Muscle of leg (tissue), 11 donors: ENCODE data around the gene SLIT3. TPM values are rescaled to one million over a fixed set of nuclear protein-coding genes. Genes with fewer than 3 reads are reported as not detected.

Experiments used
- DNase-seq: peaks from one replicate; pipeline ENCODE4 v3.0.0; 2013
- H3K27ac ChIP-seq: one replicate; pipeline ENCODE4 v1.5.1; 2013; ENCODE audit warnings: mild to moderate bottlenecking, low read length, control low read depth
- H3K27me3 ChIP-seq: one replicate; pipeline ENCODE4 v1.6.1; 2013; ENCODE audit warnings: low read length; ENCODE audit not compliant: control insufficient read depth, insufficient read depth
- H3K36me3 ChIP-seq: one replicate; pipeline ENCODE4 v1.6.1; 2013; ENCODE audit warnings: low read length; ENCODE audit not compliant: control insufficient read depth, insufficient read depth
- H3K4me1 ChIP-seq: one replicate; pipeline ENCODE4 v1.6.1; 2013; ENCODE audit warnings: low read length; ENCODE audit not compliant: control insufficient read depth, insufficient read depth
- H3K4me3 ChIP-seq: one replicate; pipeline ENCODE4 v1.5.1; 2013; ENCODE audit warnings: low read length, control low read depth
- H3K9me3 ChIP-seq: replicated peaks from 2 replicates; pipeline ENCODE4 v1.6.1; 2013; ENCODE audit warnings: low read depth, low read length; ENCODE audit not compliant: control insufficient read depth
- WGBS: methylation state at CpG from one replicate; pipeline ENCODE4 v1.1.5; 2013; ENCODE audit warnings: missing lambda C conversion rate; ENCODE audit not compliant: insufficient coverage; 5-methylcytosine and 5-hydroxymethylcytosine counted together
- polyA plus RNA-seq, 8 donors: library from polyadenylated mRNA; unstranded; fragments of 120-200 nt; gene quantifications; one replicate each; pipeline versions ENCODE4 v1.2.1 to v1.2.3, GENCODE V29; 2013; ENCODE audit warnings: inconsistent platforms in 1 of 8, low replicate concordance in 1 of 8; ENCODE audit not compliant: insufficient read length in 8 of 8, insufficient read depth in 1 of 8
- total RNA-seq: library from RNA; stranded (reverse); fragments of 120-200 nt; gene quantifications from one replicate; pipeline ENCODE4 v1.2.4, GENCODE V29; 2013

The SLIT3 gene
- total and polyA plus RNA-seq, 9 donors, result 5.2 to 36.4 (median 12.2) TPM

GRCh38 chr5:168829922-168830417, 471.0 kb downstream of the SLIT3 start:
- Histone ChIP-seq H3K27me3 (no peaks in the 10 kb centered on the region), H3K27ac (no peak overlapping the region), H3K4me3 (no peak overlapping the region), H3K9me3 (no peaks in the 10 kb centered on the region), H3K4me1 (no peaks in the 10 kb centered on the region), H3K36me3 (no peaks in the 10 kb centered on the region)
- WGBS, result 63% methylated on average over 3 of the region's 4 CpGs
- DNase-seq, result no peak

- WGBS, result 80% methylated on average over 4 of the region's 5 CpGs
- H3K27me3 ChIP-seq, result no peaks in the 10 kb centered on the region
- H3K27ac ChIP-seq, result no peak overlapping the region
- no peaks in the 10 kb centered on the region for H3K4me1 ChIP-seq
- DNase-seq, result no peak
- no peaks in the 10 kb centered on the region for H3K36me3 ChIP-seq
- H3K4me3 ChIP-seq, result no peak overlapping the region
- H3K9me3 ChIP-seq, result no peaks in the 10 kb centered on the region
Observed at GRCh38 chr5:168829044-168829443, 471.9 kb downstream of the SLIT3 start.

DNA sequence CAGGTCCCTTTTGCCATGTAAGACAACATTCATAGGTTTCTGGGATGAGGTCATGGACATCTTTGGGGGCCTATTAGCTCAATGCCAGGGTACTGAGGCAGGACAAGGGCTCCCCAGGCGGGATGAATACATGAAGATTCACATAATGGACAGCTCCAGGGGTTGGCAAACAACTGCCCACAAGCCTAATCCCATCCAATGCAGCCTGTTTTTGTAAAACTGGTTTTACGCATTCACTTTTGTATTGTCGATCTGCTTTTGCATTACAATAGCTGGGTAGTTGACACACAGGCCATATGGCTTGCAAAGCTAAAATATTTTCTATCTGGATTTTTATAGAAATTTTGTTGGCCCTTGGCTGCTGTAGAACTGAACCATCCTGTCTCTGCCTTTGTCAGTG, 473.3 kb downstream of the SLIT3 start:
- H3K36me3 ChIP-seq, result no peaks in the 10 kb centered on the region
- H3K27ac ChIP-seq, result no peak overlapping the region
- 83% methylated on average over 1 of the region's 3 CpGs for WGBS
- DNase-seq, result no peak
- H3K4me1 ChIP-seq, result no peaks in the 10 kb centered on the region
- H3K27me3 ChIP-seq, result no peaks in the 10 kb centered on the region
- no peak overlapping the region for H3K4me3 ChIP-seq
- H3K9me3 ChIP-seq, result no peaks in the 10 kb centered on the region

DNA sequence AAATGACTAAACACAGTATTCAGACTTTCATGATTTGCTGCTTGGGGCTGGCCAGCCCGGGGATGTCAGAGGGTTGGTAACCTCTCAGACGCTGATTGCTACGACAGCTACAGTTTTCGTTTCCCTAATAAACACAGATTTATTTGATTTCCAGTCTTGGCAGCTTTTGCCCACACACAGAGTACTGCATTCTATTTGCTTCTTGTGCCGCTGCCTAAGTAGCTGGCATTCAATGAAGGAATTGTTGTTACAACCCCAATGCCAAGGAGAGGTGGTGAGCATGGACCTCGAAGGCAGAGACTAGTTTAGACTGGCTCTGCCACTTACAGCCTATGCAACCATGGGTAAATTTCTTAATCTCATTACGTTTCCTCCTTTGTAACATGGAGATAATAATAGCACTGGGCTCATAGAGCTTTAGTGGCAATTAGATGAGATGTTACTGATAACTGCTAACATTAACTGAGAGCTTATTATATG, 474.7 kb downstream of the SLIT3 start:
- Histone ChIP-seq H3K27me3 (no peaks in the 10 kb centered on the region), H3K9me3 (no peaks in the 10 kb centered on the region), H3K36me3 (no peaks in the 10 kb centered on the region), H3K4me3 (no peak overlapping the region), H3K4me1 (no peaks in the 10 kb centered on the region), H3K27ac (no peak overlapping the region)
- no peak for DNase-seq
- WGBS, result 76% methylated on average over 4 of the region's 7 CpGs

DNA sequence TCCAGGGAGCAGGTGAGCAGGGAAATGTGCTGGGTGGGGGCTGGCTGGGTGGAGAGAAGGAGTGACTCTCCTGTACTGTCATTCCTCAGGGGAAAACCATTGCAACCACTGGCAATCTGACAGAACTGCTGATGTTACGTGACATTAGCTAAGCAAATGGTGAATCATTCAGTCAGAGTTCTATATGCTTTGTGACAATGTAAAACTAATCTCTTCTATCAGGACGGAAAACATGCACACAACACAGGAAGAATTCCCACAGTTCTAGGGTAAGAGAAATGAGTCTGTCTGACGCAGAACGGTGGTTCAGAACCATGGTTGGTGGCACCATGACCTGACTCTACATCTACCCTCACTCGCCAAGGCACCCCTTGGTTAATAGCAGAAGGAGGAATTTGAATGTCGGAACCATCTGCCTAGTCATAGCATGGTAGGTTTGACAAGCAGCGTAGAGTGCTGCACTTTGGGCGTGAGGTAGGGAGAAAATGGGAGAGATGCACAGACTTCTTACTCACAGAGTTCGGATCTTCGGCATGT, 478.1 kb downstream of the SLIT3 start:
- no peak for DNase-seq
- H3K27ac ChIP-seq, result no peak overlapping the region
- no peaks in the 10 kb centered on the region for H3K9me3 ChIP-seq
- no peaks in the 10 kb centered on the region for H3K36me3 ChIP-seq
- no peak overlapping the region for H3K4me3 ChIP-seq
- H3K4me1 ChIP-seq, result no peaks in the 10 kb centered on the region
- H3K27me3 ChIP-seq, result peaks cover 2% of the 10 kb centered on the region
- WGBS, result 93% methylated on average over 4 of the region's 10 CpGs

DNA sequence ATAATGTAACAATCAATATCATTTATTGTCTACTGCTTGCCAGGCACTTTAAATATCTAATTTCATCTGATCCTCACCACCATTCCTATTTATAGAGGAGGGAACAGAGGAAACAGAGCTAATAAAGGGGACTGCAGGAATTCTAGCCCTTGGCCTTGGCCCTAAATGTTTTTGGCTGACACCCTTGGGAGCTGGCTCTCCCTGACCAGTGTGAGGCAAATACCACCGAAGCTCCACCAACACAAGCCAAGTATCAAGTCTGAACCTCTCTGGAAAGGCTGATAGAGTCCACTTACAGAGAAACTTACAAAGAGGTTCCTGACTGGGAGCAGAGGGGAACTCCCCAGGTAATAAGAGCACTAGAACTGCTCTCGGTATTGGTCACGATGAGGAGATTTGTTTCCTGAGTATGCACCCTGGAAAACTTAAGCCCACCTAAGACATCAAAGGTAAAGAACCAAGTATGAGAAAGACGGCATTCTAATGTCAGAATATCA, 478.6 kb downstream of the SLIT3 start:
- H3K4me3 ChIP-seq, result no peak overlapping the region
- no peaks in the 10 kb centered on the region for H3K9me3 ChIP-seq
- no CpG with 5 or more reads among the region's 4 CpGs for WGBS
- no peak overlapping the region for H3K27ac ChIP-seq
- H3K27me3 ChIP-seq, result peaks cover 2% of the 10 kb centered on the region
- H3K36me3 ChIP-seq, result no peaks in the 10 kb centered on the region
- no peaks in the 10 kb centered on the region for H3K4me1 ChIP-seq
- DNase-seq, result no peak

DNA sequence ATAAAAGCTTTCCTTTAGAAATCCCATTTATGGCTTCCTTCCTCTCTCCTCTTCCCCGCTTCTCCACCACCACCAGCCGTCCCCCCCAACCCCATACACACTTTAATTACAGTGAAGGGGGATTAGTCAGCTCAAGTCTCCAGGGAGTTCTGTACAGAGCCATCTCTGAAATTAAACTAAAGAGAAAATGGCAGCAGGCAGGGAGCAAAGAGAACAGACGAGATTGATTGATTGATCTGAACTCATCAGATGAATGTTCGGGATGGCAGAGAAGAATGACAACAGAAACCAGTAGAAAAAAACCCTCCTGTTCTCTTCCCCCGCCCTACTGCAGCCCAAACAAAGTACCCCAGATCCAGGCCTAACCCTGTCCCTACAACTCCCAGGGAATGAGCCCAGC, 480.1 kb downstream of the SLIT3 start:
- no peaks in the 10 kb centered on the region for H3K36me3 ChIP-seq
- DNase-seq, result no peak
- no CpG with 5 or more reads among the region's 5 CpGs for WGBS
- peaks cover 2% of the 10 kb centered on the region for H3K27me3 ChIP-seq
- H3K4me1 ChIP-seq, result no peaks in the 10 kb centered on the region
- no peak overlapping the region for H3K4me3 ChIP-seq
- no peak overlapping the region for H3K27ac ChIP-seq
- H3K9me3 ChIP-seq, result no peaks in the 10 kb centered on the region

GRCh38 chr5:168819004-168819621, 481.8 kb downstream of the SLIT3 start:
- DNase-seq, result no peak
- no peak overlapping the region for H3K4me3 ChIP-seq
- no peaks in the 10 kb centered on the region for H3K36me3 ChIP-seq
- no peak overlapping the region for H3K27ac ChIP-seq
- H3K4me1 ChIP-seq, result no peaks in the 10 kb centered on the region
- no peaks in the 10 kb centered on the region for H3K9me3 ChIP-seq
- H3K27me3 ChIP-seq, result peaks cover 2% of the 10 kb centered on the region
- 87% methylated on average over 14 of the region's 16 CpGs for WGBS

DNA sequence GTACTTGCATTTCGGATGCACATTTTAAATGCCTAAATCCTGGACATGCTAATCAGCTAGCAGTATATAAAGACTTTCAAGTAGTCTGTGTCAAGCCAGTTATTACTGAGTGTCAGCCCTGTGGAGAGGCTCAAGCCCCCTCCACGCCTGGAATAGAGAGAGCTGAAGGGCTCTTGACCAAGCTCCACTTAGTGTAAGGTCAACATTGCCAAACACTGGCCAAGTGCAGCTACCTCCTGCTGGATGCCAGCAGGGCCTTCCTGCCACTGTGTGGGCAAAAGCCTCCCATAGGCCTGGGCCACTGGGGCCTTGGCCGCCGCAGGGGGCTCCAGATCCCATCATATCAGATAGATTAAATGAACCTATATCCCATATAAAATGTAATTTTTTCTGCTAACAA, 482.4 kb downstream of the SLIT3 start:
- no peak overlapping the region for H3K27ac ChIP-seq
- H3K4me1 ChIP-seq, result no peaks in the 10 kb centered on the region
- H3K9me3 ChIP-seq, result no peaks in the 10 kb centered on the region
- H3K27me3 ChIP-seq, result peaks cover 2% of the 10 kb centered on the region
- no peaks in the 10 kb centered on the region for H3K36me3 ChIP-seq
- H3K4me3 ChIP-seq, result no peak overlapping the region
- WGBS, result 90% methylated on average over 2 of the region's 4 CpGs
- DNase-seq, result no peak

DNA sequence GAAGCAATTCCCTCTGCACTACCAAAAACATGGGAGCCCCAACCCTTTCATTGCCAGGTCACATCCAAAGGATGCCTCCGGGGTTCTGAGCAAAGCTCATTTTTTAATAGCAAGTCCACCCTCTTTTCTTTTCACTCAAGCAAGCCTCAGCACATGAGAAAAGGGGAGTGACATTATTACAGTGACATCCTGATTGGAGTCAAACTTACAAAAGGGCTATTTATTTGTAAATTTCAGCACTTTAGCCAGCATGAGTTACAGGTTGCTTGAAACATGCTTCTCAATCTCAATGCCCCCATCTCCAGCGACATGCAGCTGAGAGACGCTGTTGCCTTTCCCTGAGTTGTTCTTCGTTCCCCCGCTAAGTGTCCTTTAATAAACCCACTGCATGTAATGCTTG, 483.3 kb downstream of the SLIT3 start:
- no peaks in the 10 kb centered on the region for H3K36me3 ChIP-seq
- DNase-seq, result no peak
- no peak overlapping the region for H3K4me3 ChIP-seq
- peaks cover 2% of the 10 kb centered on the region for H3K27me3 ChIP-seq
- H3K27ac ChIP-seq, result no peak overlapping the region
- no peaks in the 10 kb centered on the region for H3K4me1 ChIP-seq
- no peaks in the 10 kb centered on the region for H3K9me3 ChIP-seq
- no CpG with 5 or more reads among the region's 5 CpGs for whole genome bisulfite sequencing
